ENCODE results near the gene NPDC1. TPM values are rescaled to one million over a fixed set of nuclear protein-coding genes. Genes with fewer than 3 reads are reported as not detected.

The NPDC1 gene
- total RNA-seq, 2 experiments from 2014 or later, result 15.3 to 16.0 TPM

DNA sequence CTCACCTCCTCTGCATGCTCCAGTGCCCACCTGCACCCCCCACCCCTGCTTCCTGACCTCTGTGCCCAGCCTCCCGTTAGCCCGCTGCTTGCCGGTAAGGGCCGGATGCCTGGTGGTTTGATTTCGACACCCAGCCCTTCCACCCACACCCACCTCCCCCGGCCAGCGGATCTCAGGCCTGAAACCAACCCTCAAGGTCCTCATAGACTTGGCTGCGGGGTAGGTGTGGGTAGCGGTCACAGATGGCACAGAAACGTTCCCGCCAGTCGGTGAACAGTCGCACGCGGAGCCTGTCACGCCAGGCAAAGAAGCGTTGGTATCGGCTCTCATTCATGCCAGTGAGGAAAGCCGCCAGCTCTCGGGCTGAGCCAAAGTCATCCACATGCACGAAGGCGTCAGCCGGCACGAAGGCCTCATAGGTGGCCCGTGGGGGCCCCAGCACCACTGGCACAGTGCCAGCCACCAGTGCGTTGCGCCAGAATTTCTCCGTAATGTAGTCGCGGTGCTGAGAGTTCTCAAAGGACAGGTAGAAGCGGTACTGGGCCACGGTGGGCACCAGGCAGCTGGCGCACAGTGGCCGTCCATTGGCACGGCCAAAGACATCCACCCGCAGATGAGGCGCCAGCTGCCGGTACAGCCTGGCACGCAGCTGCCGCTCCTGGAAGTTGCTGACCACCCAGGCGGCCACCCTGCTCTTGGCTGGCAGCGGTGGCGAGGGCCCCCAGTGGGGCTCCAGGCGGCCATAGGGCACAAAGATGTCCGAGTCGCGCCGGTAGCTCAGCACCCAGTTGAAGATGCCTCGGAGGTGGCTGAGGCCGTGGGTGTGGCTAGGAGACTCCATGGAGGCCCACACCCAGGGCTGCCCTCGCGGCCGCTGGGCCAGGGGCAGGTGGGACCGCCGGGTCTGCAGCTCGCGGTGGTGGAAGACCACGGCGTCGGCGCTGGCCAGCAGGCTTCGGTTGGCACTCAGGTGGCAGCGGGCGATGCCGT is 15.1 kb downstream of the NPDC1 start:
- no peaks in the 10 kb centered on the region for H3K36me3 ChIP-seq (ENCODE audit: insufficient read depth, low read length)
- TF ChIP-seq, protein P1, sequence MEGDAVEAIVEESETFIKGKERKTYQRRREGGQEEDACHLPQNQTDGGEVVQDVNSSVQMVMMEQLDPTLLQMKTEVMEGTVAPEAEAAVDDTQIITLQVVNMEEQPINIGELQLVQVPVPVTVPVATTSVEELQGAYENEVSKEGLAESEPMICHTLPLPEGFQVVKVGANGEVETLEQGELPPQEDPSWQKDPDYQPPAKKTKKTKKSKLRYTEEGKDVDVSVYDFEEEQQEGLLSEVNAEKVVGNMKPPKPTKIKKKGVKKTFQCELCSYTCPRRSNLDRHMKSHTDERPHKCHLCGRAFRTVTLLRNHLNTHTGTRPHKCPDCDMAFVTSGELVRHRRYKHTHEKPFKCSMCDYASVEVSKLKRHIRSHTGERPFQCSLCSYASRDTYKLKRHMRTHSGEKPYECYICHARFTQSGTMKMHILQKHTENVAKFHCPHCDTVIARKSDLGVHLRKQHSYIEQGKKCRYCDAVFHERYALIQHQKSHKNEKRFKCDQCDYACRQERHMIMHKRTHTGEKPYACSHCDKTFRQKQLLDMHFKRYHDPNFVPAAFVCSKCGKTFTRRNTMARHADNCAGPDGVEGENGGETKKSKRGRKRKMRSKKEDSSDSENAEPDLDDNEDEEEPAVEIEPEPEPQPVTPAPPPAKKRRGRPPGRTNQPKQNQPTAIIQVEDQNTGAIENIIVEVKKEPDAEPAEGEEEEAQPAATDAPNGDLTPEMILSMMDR (IDR thresholded peaks at IDR 0.05), result no peak
- peak overlapping the region; percentile 86 for H3K4me3 Mint-ChIP-seq
- H3K27ac ChIP-seq (ENCODE audit: low read depth in 1 of 2, low read length in 2 of 2), result peak overlapping the region; percentile 13 to 55
- no peaks in the 10 kb centered on the region for H3K36me3 Mint-ChIP-seq (ENCODE audit: low read depth)
- H3K4me1 Mint-ChIP-seq (ENCODE audit: low read depth), result peaks cover 55% of the 10 kb centered on the region
- no peaks in the 10 kb centered on the region for H3K9me3 ChIP-seq (ENCODE audit: control insufficient read depth in 1 of 2, insufficient read depth in 1 of 2, low read length in 2 of 2)
- peak overlapping the region; percentile 68 for H3K4me3 ChIP-seq (ENCODE audit: low read length)
- H3K27me3 ChIP-seq (ENCODE audit: control insufficient read depth in 1 of 2, insufficient read depth in 2 of 2, low read length in 2 of 2), result no peaks in the 10 kb centered on the region
- intact Hi-C loops (cut with DNase I, micrococcal nuclease), result no loop called here
- no peaks in the 10 kb centered on the region for H3K9me3 Mint-ChIP-seq
- peak overlapping the region; percentile 59 for H3K27ac Mint-ChIP-seq
- H3K4me1 ChIP-seq (ENCODE audit: insufficient read depth, low read length), result peaks cover 87% of the 10 kb centered on the region
- H3K27me3 Mint-ChIP-seq, result no peaks in the 10 kb centered on the region
- no peak for ATAC-seq (ENCODE audit: poor library complexity)
- POLR2A ChIA-PET, result interaction anchor here (1.6 kb wide), 1 partner anchor 56 kb away, joined by 7 read pairs; the partner anchor contains the start of gene MAN1B1
- CTCF ChIA-PET, result interaction anchor here (1.3 to 3.0 kb wide), 3 partner anchors 16 to 83 kb away, joined by 3 to 23 read pairs (median 6); partner anchors contain the start of genes NPDC1 and PAXX
- DNase-seq, result peak in 6 of 14 experiments; percentile 29 to 76 (median 54)

DNA sequence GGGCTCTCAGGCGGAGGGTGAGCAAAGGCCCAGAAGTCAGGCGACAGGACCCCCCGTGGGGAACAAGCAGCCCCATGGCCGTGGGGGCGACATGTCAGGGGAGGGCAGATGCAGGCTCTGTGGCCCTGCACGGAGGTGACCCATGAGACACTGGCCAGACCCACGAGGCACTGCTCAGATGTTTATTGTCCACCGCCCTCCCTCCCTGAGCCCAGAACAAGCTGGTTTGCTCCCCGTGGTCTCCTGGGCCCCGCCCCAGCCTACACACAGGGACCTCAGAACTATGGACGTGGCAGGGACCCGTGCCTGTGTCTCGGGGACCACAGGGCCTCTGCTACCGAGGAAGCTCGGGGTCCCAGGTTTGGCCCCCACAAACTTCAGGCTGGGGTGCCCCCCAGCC is 16.0 kb downstream of the NPDC1 start:
- TF ChIP-seq, protein P1 (IDR thresholded peaks at IDR 0.05), result no peak
- H3K4me1 ChIP-seq (ENCODE audit: insufficient read depth, low read length), result peaks cover 86% of the 10 kb centered on the region
- H3K27me3 ChIP-seq (ENCODE audit: control insufficient read depth in 1 of 2, insufficient read depth in 2 of 2, low read length in 2 of 2), result no peaks in the 10 kb centered on the region
- H3K4me1 Mint-ChIP-seq (ENCODE audit: low read depth), result peaks cover 51% of the 10 kb centered on the region
- ChIA-PET POLR2A (interaction anchor here (0.6 to 2.4 kb wide), 5 partner anchors 38 to 302 kb away, joined by 3 to 11 read pairs (median 6); partner anchors contain the start of genes MAN1B1, PAXX and TRAF2), CTCF (interaction anchor here (0.5 to 3.0 kb wide), 20 partner anchors 9 to 272 kb away, joined by 3 to 23 read pairs (median 5); partner anchors contain the start of genes AJM1, CLIC3, FBXW5 and LCN8)
- H3K27me3 Mint-ChIP-seq, result no peaks in the 10 kb centered on the region
- DNase-seq, result no peak
- peak overlapping the region in 1 of 2 donors; percentile 41 for H3K27ac ChIP-seq (ENCODE audit: low read depth in 1 of 2, low read length in 2 of 2)
- H3K27ac Mint-ChIP-seq, result no peak overlapping the region
- intact Hi-C loops (cut with DNase I, micrococcal nuclease), result no loop called here
- H3K36me3 Mint-ChIP-seq (ENCODE audit: low read depth), result no peaks in the 10 kb centered on the region
- ATAC-seq (ENCODE audit: poor library complexity), result no peak
- no peaks in the 10 kb centered on the region for H3K36me3 ChIP-seq (ENCODE audit: insufficient read depth, low read length)
- peak overlapping the region; percentile 90 for H3K4me3 Mint-ChIP-seq
- H3K4me3 ChIP-seq (ENCODE audit: low read length), result peak overlapping the region; percentile 68
- H3K9me3 ChIP-seq (ENCODE audit: control insufficient read depth in 1 of 2, insufficient read depth in 1 of 2, low read length in 2 of 2), result no peaks in the 10 kb centered on the region
- H3K9me3 Mint-ChIP-seq, result no peaks in the 10 kb centered on the region
